HG02571 (cell line): ENCODE measurements around the gene TMEM270.

Source experiments
- ATAC-seq: cut with Tn5 transposase; IDR thresholded peaks from one replicate; pipeline ENCODE4 v1.9.1; 2021; ENCODE audit warnings: mild to moderate bottlenecking, moderate library complexity; ENCODE audit not compliant: unreplicated experiment

TMEM270 gene

DNA sequence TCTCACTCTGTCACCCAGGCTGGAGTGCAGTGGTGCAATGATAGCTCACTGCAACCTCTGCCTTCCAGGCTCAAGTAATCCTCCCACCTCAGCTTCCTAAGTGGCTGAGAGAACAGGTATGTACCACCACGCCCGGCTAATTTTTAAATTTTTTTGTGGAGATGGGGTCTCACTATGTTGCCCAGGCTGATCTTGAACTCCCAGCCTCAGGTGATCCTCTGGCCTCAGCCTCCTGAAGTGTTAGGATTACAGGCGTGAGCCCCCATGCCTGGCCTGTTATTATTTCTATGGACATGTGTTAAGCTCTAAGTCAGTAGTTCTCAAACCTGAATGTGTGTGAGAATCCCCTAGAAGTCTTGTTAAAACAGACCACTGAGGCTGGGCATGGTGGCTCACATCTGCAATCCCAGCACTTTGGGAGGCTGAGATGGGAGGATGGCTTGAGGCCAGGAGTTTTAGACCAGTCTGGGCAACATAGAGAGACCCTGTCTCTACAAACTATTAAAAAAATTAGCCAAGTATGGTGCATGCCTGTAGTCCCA lies 24.5 kb downstream of the TMEM270 start:
- ATAC-seq = no peak

DNA sequence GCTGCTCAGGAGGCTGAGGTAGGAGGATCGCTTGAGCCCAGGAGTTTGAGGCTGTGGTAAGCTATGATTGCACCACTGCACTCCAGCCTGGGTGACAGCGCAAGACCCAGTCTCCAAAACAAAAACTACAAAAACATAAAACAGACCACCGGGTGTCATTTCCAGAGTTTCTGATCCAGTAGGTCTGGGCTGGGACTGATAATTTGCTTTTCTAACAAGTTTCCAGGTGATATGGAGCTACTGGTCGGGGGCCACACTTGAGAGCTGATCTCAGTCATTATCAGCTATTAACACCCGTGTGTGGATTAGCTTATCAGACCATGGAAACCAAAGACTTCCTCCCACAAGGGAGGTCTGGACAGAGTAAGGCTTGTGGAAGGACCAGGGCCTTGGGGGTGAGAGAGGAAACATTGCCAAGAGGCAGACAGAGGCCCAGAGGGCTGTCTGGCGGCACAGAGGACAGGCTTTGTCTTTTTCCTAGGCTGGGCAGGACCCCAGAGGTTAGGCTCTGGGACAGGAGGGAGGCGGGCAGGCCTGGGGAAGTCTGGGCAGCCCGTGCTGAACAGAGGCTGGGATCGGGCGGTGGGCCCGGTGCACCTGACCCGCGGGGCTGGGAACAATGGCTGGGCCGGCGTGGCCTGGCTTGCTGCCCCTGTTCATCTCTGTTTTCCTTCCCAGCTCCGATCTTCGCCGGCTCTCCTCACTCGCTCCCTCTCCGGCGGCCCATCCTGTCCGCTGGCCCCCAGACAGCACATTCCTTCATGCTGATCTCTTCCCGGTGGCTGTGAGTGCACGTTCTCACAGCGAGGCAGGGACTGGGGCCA lies 25.2 kb downstream of the TMEM270 start:
- ATAC-seq = no peak

DNA sequence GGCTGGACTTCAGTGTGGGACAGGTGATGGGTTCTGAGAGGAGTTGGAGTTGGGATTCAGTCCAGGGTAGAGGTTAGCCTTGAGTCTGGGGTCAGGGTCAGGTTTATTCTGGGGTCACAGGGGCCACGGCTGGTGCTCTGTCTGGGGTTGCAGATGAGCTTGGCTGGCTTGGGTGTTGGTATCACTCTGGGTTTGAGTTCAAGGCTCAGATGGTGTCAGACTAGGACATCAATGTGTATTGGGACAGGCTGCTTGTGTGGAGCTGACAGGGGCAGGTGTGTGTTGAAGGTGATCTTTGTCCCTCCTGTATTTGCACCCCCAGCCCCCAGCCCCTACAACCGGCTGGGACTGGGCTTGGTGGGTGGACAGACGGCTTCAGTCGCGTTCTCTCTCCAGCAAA lies 26.8 kb downstream of the TMEM270 start:
- ATAC-seq = no peak

DNA sequence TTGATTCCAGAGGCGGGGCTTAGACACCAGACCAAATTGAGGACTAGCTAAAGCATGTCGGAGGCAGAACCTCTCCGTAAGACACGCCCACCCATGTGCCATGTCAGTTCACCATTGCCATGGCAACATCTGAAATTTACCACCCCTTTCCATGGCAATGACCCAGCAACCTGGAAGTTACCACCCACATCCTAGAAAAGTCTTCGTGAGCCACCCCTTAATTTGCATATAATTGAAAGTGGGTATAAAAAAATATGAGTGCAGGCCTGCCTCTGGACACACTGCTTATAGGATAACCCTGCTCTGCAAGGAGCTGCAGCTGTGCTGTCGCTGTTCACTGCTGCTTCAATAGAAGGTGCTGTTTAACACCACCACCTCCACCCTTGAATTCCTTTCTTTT lies 28.0 kb downstream of the TMEM270 start:
- ATAC-seq = no peak

DNA sequence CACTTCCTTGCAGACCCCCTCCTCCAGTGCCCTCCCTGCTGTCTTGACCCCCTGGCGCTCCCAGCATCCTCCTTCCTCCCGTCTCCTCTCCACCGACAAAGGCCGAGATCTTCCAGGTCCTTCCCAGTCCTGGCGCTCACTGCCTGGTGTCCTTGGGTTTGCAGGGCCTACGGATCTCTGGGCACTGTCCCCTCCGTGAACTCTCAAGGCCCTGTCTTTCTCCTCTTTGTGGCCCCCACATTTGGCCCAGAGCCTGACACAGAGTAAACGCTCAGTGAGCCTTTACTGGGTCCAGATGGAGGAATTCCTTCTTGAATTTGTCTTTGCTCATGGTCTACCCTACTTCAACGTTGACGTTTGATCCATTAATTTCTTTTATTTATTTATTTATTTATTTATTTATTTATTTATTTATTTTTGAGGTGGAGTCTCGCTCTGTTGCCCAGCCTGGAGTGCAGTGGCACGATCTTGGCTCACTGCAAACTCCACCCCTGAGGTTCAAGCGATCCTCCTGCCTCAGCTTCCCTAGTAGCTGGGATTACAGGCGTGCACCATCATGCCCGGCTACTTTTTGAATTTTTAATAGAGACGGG lies 29.7 kb downstream of the TMEM270 start:
- no peak for ATAC-seq

DNA sequence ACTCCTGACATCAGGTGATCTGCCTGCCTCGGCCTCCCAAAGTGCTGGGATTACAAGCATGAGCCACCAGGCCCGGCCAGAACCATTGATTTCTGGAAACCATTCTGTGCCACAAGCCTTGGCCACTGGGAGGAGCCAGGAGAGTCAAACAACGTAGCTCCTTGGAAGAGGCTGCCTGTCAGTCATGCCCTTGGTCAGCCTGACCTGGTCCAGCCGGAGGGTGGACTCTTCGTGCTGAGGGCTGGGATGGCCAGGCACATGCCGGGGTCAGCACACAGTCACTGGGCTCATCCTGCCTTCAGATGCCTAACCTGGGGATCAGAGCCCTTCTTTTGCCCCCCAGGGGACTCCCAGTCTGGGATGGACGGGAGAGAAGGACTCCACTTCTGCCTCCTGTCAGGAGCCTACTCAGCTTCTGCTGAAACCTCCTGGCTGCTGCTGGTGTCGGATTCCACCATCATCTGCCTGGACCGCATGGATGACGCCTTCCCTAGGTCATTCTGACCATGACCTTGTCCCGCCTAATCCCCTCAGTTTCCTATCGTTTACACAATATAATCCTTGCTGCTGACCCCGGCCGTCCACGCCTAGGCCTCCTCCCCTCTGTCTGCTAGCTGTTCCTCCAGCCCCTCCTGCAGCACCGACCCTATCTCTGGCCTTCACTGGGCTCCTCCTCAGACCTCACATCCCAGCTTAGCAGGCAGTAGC lies 30.4 kb downstream of the TMEM270 start:
- ATAC-seq = no peak

DNA sequence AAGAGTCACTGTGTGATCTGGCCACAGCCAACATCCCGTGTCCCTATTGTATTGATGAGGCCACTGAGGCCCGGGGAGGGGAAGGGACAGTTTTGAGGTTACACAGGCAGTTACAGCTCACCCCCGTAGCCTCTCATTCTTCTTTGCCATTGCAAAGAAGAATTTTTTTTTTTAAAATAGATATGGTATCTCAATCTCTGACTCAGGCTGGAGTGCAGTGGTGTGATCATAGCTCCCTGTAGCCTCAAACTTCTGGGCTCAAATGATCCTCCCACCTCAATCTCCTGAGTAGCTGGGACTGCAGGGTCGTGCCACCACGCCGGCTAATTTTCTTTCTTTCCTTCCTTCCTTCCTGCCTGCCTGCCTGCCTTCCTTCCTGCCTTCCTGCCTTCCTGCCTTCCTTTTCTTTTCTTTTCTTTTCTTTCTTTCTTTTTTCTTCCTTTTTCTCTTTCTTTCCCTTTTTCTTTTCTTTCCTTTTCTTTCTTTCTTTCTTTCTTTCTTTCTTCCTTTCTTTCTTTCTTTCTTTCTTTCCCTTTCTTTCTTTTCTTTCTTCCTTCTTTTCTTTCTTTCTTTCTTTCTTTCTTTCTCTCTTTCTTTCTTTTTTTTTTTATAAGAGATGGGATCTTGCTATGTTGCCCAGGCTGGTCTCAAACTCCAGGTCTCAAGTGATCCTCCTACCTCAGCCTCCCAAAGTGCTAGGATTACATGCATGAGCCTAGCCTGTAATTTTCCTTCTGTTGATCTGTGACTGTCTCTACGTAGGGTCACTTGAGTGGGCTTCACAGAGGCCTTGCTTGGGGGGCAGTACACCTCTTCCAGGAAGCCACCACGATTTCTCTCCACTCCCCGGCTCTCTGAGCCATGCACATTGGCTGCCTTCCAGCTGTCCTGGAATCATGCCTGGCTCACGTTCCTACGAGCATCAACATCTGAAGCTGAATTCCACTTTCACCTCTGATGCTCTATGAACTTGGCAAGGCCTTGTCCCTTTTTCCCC lies 31.3 kb downstream of the TMEM270 start:
- no peak for ATAC-seq

DNA sequence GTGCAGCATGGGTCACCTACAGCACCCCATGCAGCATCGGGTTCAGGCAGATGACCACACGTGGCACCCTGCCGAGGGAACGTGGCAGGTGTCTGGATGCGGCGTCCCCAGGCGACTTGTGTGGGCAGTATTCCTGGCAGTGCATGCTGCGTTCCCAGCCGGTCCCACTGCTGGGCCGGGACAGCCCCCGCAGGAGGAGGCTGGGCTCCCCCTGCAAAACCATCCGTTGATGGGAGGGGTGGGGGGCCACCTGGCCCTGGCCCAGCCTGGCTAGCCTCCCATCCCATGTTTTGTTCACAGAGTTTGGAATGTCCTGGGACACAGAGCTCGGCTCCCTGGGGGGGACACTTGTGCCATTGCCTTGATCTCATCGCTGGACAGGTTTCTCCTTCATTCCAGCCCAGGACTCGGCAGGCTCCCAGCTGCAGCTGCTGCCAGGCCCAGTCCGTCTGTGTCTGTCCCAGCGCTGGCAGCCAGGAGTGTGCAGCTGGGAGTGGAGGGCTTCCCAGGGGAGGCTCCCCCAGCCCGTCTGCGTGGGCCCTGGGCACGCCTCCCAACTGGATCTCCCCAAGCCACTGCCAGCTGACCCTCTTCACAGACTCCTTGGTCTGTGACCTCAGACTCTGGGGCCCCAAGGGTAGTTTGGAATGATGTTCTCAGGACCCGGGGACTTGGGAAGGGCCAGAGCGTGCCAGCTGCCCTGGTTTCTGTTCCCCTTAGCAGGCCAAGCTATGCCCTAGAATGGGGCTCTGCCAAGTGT lies 32.6 kb downstream of the TMEM270 start:
- no peak for ATAC-seq

DNA sequence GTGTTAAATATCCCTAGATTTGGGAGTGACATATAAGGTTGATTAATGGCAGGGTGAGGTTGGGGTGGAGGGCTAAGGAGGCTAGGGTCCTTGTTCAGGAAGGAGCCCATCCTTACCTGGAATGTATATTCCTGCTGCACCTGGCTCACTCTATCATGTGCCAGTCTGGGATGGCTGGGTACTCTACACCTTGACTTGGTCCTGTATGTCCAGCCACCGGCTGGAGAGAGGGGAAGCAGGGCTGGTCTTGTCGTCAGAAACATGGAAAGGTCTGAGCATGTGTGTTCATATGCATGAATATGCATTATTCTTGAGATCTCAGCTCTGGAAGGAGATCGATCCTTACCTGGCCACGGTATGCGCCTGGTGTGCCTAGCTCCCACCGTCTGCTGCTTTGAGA lies 33.2 kb downstream of the TMEM270 start:
- ATAC-seq = no peak

DNA sequence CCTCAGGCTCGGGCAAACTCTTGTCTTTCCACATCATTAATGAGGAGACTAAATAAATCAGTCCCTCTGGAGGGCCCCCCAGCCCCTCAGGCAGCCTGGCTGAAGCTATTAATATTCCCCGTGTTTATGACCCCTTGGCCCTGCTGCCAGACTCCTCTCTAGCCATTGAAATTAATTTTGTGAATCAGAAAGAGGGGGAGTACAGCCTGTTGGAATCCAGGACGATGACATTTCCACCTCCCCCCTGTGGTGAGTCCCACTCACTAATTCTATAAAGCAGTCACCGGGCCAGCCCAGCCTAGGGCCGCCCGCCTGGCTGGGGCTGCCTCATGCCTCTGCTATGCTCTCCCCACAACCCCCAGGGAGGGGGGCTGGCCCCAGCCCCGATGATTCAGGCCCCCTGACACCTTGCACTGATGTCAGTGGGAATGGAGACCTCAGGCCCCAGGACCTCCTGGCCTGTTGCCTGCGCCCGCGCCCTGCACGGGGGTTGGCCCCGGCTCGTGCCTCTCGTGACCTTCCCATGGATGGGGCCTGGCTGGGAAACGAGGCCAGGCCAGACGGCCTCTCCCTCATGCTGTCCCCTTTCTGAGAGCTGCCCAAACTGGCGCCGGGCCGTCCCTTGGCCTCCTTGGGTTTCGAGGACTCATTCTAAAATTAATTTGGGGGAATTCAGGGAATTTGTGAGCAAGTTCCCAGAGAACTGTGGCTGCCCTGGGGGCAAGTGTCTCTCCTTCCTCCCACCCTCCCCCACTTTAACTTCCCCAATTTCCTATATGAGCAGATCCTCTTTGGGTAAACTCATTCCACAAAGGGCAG lies 34.0 kb downstream of the TMEM270 start:
- ATAC-seq = no peak

DNA sequence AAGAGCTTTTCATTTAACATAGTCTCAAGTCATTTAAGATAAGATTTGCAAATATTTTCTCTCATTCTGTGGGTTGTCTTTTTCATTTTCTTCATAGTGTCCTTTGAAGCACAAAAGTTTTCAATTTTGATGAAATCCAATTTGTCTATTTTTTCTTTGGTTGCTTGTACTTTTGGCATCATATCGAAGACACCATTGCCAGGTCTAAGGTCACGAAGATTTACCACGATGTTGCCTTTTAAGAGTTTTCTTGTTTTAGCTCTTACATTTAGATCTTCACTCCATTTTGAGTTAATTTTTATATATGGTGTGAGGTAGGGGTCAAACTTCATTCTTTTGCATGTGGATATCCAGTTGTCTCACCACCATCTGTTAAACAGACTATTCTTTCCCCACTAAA lies 34.7 kb downstream of the TMEM270 start:
- ATAC-seq = no peak

DNA sequence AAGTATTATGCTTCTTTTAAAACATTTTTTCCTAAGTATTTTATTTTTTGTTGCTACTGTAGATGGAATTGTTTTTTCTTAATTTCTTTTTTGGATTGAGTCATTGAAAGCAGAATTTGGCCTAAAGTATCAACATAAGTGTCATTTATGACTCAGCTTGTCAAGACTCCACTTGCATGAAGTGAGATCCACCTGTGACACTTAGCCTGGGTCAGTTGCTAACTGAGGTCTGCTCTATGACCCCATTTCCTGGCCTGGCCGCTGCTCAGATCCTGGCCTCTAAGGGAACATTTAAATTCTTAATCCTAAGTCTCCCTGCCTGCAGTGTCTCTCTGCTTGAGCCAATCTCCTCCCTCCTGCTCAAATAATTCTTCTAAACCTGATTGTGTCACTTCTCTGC lies 35.5 kb downstream of the TMEM270 start:
- no peak for ATAC-seq

DNA sequence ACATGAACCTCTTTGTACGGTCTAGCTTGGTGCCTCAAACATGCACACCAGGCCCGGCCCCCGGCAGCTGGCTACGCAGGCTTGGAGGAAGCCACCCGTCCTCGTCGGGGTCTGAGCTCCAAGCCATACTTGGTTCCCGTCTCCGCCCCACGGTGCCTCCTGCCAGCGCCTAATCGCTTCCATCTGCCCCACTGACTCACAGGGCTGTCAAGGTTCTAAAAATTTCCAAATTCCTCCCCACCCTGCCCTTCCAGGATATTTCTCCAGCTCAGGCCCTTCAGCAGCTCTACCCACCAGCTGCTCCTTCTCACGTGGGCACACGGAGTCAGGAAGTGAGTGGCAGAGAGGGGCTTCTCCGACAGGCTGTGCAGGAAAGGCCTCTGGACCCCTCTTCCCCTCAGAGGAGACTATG lies 38.8 kb downstream of the TMEM270 start:
- ATAC-seq = no peak

DNA sequence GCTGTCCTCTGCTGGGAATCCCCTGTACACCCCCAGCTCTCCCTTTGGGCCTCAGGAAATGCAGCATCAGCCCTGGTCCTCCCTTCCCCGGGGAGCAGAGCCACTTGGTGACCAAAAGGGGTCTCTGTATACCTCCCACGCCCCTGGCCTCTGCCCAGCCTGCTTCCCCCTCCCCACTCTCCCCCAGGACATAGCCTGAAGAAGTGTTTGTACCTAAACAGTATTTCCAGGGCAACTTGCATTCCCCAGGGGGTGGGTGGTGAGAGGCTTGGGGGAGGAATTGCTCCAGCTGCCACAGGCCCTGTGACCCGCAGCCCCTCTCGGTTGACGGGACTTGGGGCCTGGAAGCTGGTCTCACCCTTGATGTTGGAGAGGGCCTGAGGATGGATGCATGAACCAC lies 39.3 kb downstream of the TMEM270 start:
- ATAC-seq = no peak

DNA sequence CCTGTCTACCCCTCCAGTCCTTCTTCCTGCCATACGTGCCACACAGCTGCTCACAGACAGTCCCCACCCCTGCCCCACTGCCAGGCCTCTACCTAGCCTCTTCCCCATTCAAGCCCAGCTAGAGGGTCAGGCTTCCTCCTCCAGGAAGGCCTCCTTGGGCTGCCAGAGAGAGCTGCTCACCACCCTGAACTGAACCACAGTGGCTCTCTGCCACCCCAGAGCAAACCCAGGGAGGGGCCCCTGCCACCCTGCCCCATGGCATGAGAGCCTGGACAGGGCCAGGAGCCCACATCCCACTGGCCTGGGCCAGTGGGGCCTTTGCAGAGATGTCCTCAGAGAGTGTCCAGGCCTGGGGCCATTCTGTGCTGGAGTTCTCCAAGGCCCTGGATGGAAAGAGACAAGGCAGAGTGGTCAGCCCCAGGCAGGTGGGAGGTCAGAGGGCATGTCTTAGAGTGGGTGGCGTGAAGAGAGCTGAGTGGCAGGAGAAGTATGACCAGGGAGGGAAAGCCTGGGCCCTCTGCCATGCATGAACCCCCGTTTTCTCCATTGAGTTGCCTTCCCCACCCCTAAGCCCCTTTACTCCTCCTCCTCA lies 40.4 kb downstream of the TMEM270 start:
- ATAC-seq = no peak

DNA sequence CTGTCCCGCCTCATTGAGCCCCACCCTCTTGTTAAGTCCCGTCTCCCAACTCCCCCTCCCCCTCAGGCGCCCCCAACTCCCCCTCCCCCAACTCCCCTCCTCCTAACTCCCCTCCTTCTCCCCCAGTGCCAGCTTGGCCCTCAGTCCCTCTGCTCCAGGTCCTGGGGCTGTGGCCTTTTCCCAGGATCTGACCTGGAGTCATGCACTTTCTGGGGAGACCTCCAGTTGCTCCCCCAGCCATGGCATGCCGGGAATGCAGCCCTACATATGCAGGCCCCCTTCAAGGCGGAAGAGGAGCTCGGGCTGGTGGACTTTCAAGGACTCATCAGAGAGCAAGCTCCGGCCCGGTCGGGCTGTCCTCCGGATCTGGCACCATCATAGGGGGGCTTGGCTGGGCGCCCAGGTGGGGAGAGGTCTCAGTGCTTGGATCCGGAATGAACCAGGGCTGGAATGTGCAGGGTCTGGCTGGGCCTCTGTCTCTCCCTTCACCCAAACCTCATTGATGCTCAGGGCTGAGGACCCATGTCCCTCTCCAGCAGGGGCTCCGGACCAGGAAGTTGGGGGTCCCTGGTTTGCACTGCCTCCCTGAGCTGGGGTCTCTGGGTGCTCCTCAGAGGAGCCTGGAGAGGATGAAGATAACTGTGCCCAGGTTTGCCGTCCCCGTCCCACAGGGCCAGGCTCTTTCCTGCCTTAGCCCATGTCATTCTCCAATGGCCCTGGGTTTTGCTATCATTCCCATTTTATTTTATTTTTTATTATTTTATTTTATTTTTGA lies 41.1 kb downstream of the TMEM270 start:
- ATAC-seq = no peak

DNA sequence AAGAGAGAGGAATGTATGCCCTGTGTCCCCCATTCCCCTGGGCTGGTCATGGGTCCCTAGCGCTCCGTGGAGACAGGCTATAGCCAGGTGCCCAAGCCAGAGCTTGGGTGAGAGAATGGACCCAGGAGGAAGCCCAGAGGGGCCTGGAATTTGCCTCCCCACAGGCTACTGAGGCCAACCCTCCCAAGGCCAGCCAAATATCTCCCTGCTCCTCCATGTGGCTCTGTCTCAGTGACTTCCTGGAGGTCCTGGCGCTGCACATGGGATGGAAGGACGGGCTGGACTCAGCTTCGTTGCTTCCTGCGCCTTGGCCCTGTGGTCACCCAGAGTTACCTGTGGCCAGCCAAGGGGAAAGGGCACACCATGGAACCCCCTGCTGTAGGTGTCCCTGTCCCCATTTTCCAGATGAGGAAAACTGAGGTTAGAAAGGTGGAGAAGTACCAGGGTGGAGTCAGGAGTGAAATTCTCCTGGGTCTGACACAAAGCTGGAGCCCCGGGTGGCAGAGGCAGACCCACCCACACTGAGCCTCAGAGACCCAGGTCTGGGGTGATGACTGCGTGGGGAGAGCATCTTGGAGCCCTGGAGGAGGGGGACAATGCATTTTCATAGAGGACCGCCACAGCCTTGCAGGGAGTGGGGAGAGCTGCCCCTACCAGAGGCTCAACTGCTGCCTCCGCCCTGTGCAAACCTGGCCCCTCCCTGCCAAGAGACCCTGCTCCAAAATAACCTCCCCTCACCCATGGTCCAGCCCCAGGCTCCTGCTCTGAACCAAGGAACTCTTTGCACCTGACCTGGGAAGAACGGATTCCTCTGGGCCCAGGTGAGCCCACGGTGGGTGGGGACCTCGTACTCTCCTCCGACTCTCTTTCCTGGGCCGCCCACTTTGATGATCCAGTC lies 42.6 kb downstream of the TMEM270 start:
- ATAC-seq = no peak
